ENCODE data around the gene DEGS1.

The DEGS1 gene

DNA sequence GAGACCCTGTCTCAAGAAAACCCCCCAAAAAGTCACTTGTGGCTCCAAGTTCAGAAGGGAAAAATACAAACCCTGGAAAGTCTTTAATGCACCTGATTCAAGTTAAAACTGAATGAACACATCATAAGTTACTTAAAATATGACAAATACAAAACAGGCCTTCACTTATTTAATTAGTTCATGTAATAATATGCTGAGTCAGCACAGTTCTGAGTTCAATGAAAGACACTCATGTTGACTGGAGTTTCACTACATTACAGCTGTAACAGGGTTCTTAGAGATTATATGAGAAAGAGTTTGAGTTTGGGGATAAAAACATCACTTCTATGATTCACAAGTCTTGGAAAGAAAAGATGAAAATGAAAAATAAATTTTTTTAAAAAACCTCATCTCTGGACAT, 51.0 kb downstream of the DEGS1 start:
- Histone ChIP-seq H3K36me3 (ENCODE audit: control insufficient read depth, insufficient read depth, low read length) (peaks cover 4% of the 10 kb centered on the region), H3K4me3 (replicated peaks; ENCODE audit: low read depth, low read length) (no peak overlapping the region), H3K27me3 (replicated peaks; ENCODE audit: control insufficient read depth, insufficient read depth, low read length) (no peaks in the 10 kb centered on the region)
- TF ChIP-seq, protein P1, sequence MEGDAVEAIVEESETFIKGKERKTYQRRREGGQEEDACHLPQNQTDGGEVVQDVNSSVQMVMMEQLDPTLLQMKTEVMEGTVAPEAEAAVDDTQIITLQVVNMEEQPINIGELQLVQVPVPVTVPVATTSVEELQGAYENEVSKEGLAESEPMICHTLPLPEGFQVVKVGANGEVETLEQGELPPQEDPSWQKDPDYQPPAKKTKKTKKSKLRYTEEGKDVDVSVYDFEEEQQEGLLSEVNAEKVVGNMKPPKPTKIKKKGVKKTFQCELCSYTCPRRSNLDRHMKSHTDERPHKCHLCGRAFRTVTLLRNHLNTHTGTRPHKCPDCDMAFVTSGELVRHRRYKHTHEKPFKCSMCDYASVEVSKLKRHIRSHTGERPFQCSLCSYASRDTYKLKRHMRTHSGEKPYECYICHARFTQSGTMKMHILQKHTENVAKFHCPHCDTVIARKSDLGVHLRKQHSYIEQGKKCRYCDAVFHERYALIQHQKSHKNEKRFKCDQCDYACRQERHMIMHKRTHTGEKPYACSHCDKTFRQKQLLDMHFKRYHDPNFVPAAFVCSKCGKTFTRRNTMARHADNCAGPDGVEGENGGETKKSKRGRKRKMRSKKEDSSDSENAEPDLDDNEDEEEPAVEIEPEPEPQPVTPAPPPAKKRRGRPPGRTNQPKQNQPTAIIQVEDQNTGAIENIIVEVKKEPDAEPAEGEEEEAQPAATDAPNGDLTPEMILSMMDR (IDR thresholded peaks at IDR 0.05; ENCODE audit: insufficient read depth, low read length, poor library complexity, severe bottlenecking) = no peak
- DNase-seq (ENCODE audit: extremely low read depth, insufficient read length) = no peak

DNA sequence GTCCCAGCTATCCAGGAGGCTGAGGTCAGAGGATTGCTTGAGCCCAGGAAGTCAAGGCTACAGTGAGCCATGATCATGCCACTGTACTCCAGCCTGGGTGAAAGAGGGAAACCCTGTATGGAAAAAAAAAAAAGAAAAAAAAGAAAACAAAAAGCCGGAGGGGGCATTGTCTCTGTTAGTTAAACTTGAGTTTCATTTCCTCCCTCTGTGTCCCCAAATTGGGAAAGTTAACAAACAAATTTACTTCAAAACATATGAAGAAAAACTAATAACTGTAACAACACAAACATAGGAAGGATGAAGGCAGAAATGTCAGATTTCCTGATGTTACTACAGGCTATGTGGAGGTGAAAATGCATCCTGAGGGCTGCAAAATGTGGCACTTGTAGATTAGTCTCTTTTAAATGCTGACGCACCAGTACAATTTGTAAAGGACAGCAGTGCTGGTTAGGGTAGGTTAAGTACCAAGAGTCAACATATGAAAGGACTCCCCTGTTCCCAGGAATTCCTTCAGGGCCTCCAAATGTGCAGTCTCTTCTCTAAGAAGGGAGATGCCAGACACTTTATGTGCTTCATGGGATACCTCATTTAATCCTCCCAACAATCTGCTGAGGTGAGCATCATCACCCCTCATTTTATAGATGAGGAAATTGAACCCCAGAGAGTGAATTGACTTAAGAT, 52.9 kb downstream of the DEGS1 start:
- TF ChIP-seq, protein P1 (IDR thresholded peaks at IDR 0.05; ENCODE audit: insufficient read depth, low read length, poor library complexity, severe bottlenecking) = no peak
- no peak for DNase-seq (ENCODE audit: extremely low read depth, insufficient read length)
- no peaks in the 10 kb centered on the region; the same call in 1 of the 2 replicates for H3K36me3 ChIP-seq (ENCODE audit: control insufficient read depth, insufficient read depth, low read length)

DNA sequence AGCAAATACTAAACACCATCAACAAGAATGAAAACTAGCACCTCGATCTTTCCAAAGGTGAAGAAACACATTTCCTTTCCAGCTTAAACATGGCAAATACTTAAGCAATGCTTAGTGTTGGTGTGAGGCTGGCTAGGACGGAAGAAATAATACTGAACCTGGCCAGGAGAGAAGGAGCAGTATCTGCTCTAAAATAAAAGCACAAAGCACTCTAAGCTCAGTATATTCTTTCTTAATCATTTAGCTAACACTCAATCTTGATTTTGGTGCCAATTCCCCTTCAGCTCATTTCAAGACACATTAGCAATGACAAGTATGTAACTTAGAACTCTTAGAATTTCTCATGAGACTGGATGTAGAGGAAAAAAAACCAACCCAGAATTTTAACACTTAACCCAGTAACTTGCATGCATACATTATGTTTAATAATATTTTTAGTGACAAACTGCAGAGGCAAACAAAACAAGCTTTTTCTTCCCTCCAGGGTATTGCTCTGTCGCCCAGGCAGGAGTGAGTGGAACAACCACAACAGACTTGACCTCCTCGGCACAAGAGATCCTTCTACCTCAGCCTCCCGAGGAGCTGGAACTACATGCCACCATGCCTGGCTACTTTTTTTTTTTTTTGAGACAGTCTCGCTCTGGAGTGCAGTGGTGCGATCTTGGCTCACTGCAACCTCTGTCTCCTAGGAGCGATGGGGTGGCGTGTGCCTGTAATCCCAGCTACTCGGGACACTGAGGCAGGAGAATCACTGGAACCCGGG, 54.3 kb downstream of the DEGS1 start:
- no peaks in the 10 kb centered on the region; the same call in 1 of the 2 replicates for H3K36me3 ChIP-seq (ENCODE audit: control insufficient read depth, insufficient read depth, low read length)
- DNase-seq (ENCODE audit: extremely low read depth, insufficient read length) = no peak
- no peaks in the 10 kb centered on the region for H3K27me3 ChIP-seq (replicated peaks; ENCODE audit: control insufficient read depth, insufficient read depth, low read length)
- no peak overlapping the region for H3K4me3 ChIP-seq (replicated peaks; ENCODE audit: low read depth, low read length)
- TF ChIP-seq, protein P1 (IDR thresholded peaks at IDR 0.05; ENCODE audit: insufficient read depth, low read length, poor library complexity, severe bottlenecking) = no peak

More for the DNA sequence above, 52.9 kb downstream of the DEGS1 start:
- H3K4me3 ChIP-seq (replicated peaks; ENCODE audit: low read depth, low read length) = no peak overlapping the region
- H3K27me3 ChIP-seq (replicated peaks; ENCODE audit: control insufficient read depth, insufficient read depth, low read length) = no peaks in the 10 kb centered on the region

DNA sequence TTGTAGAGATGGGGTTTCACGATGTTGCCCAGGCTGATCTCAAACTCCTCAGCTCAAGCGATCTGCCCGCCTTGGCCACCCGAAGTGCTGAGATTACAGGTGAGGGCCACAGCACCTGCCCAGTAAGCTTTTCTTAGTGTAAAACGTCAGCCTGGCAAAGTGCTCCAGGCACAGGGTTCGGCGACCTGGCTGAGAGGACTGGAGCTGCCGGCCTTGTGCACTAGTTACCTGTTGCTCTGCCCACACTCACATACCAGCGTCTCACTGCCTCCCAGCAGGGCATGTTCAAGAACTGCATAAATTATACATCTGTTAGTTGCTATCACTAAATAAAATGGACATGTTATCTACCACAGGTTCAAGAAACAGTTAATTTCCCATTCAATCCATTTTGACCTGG, 55.2 kb downstream of the DEGS1 start:
- Histone ChIP-seq H3K36me3 (ENCODE audit: control insufficient read depth, insufficient read depth, low read length) (no peaks in the 10 kb centered on the region; the same call in 1 of the 2 replicates), H3K4me3 (replicated peaks; ENCODE audit: low read depth, low read length) (no peak overlapping the region), H3K27me3 (replicated peaks; ENCODE audit: control insufficient read depth, insufficient read depth, low read length) (no peaks in the 10 kb centered on the region)
- TF ChIP-seq, protein P1 (IDR thresholded peaks at IDR 0.05; ENCODE audit: insufficient read depth, low read length, poor library complexity, severe bottlenecking) = no peak
- no peak for DNase-seq (ENCODE audit: extremely low read depth, insufficient read length)

DNA sequence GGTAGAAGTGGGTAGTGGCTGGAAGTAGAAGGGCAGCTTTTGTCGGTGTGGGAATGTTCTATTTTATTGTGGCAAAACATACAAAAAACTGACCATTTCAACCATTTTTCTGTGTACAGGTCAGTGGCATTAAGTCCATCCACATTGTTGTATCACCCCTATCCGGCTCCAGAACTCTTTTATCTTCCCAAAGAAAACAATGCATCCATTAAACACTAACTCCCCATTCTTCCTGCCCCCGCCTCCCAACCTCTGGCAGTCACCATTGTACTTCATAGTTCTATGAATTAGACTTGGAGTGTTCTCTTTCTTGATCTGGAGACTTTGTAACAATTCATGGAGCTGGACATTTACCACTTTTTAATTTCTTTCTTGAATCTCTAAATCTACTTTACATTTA, 55.7 kb downstream of the DEGS1 start:
- H3K36me3 ChIP-seq (ENCODE audit: control insufficient read depth, insufficient read depth, low read length) = no peaks in the 10 kb centered on the region; the same call in 1 of the 2 replicates
- no peak overlapping the region for H3K4me3 ChIP-seq (replicated peaks; ENCODE audit: low read depth, low read length)
- H3K27me3 ChIP-seq (replicated peaks; ENCODE audit: control insufficient read depth, insufficient read depth, low read length) = no peaks in the 10 kb centered on the region
- TF ChIP-seq, protein P1 (IDR thresholded peaks at IDR 0.05; ENCODE audit: insufficient read depth, low read length, poor library complexity, severe bottlenecking) = no peak
- DNase-seq (ENCODE audit: extremely low read depth, insufficient read length) = no peak

All from GM06990 (cell line).